HepG2 (cell line): ENCODE results near the gene PRCD. TPM values are rescaled to one million over a fixed set of nuclear protein-coding genes. Genes with fewer than 3 reads are reported as not detected.
A peak's percentile ranks its signal among the peaks of the same experiment; 100 is the strongest.

Experiments
- AKAP8 ChIP-seq: sonication (generic); formaldehyde crosslinking; IDR thresholded peaks from 2 replicates; pipeline ENCODE4 v1.5.1; 2020; ENCODE audit warnings: mild to moderate bottlenecking, missing genetic modification reagents
- HDAC1 ChIP-seq: sonication (generic); formaldehyde crosslinking; IDR thresholded peaks from 2 replicates; pipeline ENCODE4 v1.5.1; 2020; ENCODE audit warnings: mild to moderate bottlenecking, missing genetic modification reagents
- HMGA1 ChIP-seq: sonication (generic); formaldehyde crosslinking; conservative IDR thresholded peaks from 2 replicates; pipeline ENCODE4 v1.4.0; 2020; ENCODE audit warnings: missing genetic modification reagents
- RXRA ChIP-seq: sonication (generic); formaldehyde crosslinking; IDR thresholded peaks from 2 replicates; pipeline ENCODE4 v1.5.1; 2020; ENCODE audit warnings: missing genetic modification reagents
- SOX13 ChIP-seq, 3 experiments: fragments of 450-650 bp in 1 of 3; sonication (generic) in 1 of 3; formaldehyde crosslinking in 1 of 3; IDR thresholded peaks in 2 of 3; conservative IDR thresholded peaks in 1 of 3; 2 replicates each; pipeline versions ENCODE4 v1.5.0 to v1.6.1; 2016 to 2020; ENCODE audit warnings: antibody characterized with exemption in 1 of 3, mild to moderate bottlenecking in 1 of 3, missing compliant biosample characterization in 1 of 3, missing genetic modification reagents in 1 of 3, moderate library complexity in 1 of 3
- TCF12 ChIP-seq, 2 experiments: fragments of 450-650 bp in 1 of 2; sonication (generic) in 1 of 2; formaldehyde crosslinking in 1 of 2; IDR thresholded peaks; 2 replicates each; pipeline versions ENCODE4 v1.6.1 to v1.8.0; 2017 to 2022; ENCODE audit warnings: antibody characterized with exemption in 1 of 2, mild to moderate bottlenecking in 1 of 2, missing genetic modification reagents in 1 of 2, moderate library complexity in 1 of 2
- ZFP62 ChIP-seq: sonication (generic); formaldehyde crosslinking; IDR thresholded peaks from 2 replicates; pipeline ENCODE4 v1.4.0; 2020; ENCODE audit warnings: missing genetic modification reagents
- ZFX ChIP-seq: sonication (generic); formaldehyde crosslinking; IDR thresholded peaks from 2 replicates; pipeline ENCODE4 v1.4.0; 2020; ENCODE audit warnings: mild to moderate bottlenecking, low read depth, missing genetic modification reagents, moderate library complexity
- ZNF138 ChIP-seq: sonication (generic); formaldehyde crosslinking; IDR thresholded peaks from 2 replicates; pipeline ENCODE4 v1.5.0; 2020; ENCODE audit warnings: mild to moderate bottlenecking, low read depth, missing genetic modification reagents
- ZNF260 ChIP-seq: sonication (generic); formaldehyde crosslinking; IDR thresholded peaks from 2 replicates; pipeline ENCODE4 v1.4.0; 2020; ENCODE audit warnings: missing genetic modification reagents, low read depth, mild to moderate bottlenecking, borderline replicate concordance
- ZNF282 ChIP-seq: fragments of 450-650 bp; IDR thresholded peaks from 2 replicates; pipeline ENCODE4 v1.6.1; 2018; ENCODE audit not compliant: partially characterized antibody
- ZNF530 ChIP-seq: sonication (generic); formaldehyde crosslinking; IDR thresholded peaks from 2 replicates; pipeline ENCODE4 v1.5.0; 2020; ENCODE audit warnings: low read depth, mild to moderate bottlenecking, missing genetic modification reagents
- polyA plus RNA-seq, 8 experiments: library from polyadenylated mRNA; depleted of rRNA in 3 of 8; stranded (reverse) in 7 of 8; unstranded in 1 of 8; fragments of >200 nt; fragmentation: Illumina TruSeq in 4 of 8; extraction: Trizol in 4 of 8; gene quantifications; 2 replicates each; pipeline versions ENCODE4 v1.2.1 to v1.2.3, GENCODE V29; 2011 to 2016; ENCODE audit warnings: low read depth in 4 of 8, missing spikeins in 1 of 8, mixed read lengths in 1 of 8; ENCODE audit not compliant: insufficient read depth in 1 of 8
- total RNA-seq, 5 experiments: library from RNA; depleted of rRNA; stranded (reverse); fragments of >200 nt; fragmentation: Illumina TruSeq; extraction: Trizol; gene quantifications; 2 replicates each; pipeline ENCODE4 v1.2.3, GENCODE V29; 2016; ENCODE audit warnings: low read depth in 1 of 5
- TF ChIP-seq, protein P1 (sequence below): sonication (generic); formaldehyde crosslinking; IDR thresholded peaks from 2 replicates; pipeline ENCODE4 v1.8.0; 2022; ENCODE audit warnings: missing genetic modification reagents, low read depth, mild to moderate bottlenecking, borderline replicate concordance
- TF ChIP-seq, protein P2 (sequence below): sonication (generic); formaldehyde crosslinking; IDR thresholded peaks from 2 replicates; pipeline ENCODE4 v1.4.0; 2020; ENCODE audit warnings: missing genetic modification reagents, borderline replicate concordance
- TF ChIP-seq, protein P3 (sequence below): IDR thresholded peaks from 2 replicates; pipeline ENCODE4 v1.6.1; 2016; ENCODE audit warnings: low read depth, borderline replicate concordance
- TF ChIP-seq, protein P4 (sequence below): sonication (generic); formaldehyde crosslinking; IDR thresholded peaks from 2 replicates; pipeline ENCODE4 v1.4.0; 2020; ENCODE audit warnings: missing genetic modification reagents
- TF ChIP-seq, protein P5 (sequence below): sonication (generic); formaldehyde crosslinking; IDR thresholded peaks from 2 replicates; pipeline ENCODE4 v1.8.1; 2023; ENCODE audit warnings: missing genetic modification reagents, mild to moderate bottlenecking, borderline replicate concordance
- TF ChIP-seq, protein P6 (sequence below): sonication (generic); formaldehyde crosslinking; conservative IDR thresholded peaks from 2 replicates; pipeline ENCODE4 v1.8.0; 2022; ENCODE audit warnings: mild to moderate bottlenecking, moderate library complexity, missing genetic modification reagents
- TF ChIP-seq, protein P7 (sequence below): sonication (generic); formaldehyde crosslinking; conservative IDR thresholded peaks from 2 replicates; pipeline ENCODE4 v1.4.0; 2020; ENCODE audit warnings: missing genetic modification reagents

The PRCD gene
- total and polyA plus RNA-seq, 2 of the 13 experiments (the other 11 are each of a cell fraction or from before 2014, with no cell fraction given) = 0.51 TPM; not detected in 1

DNA sequence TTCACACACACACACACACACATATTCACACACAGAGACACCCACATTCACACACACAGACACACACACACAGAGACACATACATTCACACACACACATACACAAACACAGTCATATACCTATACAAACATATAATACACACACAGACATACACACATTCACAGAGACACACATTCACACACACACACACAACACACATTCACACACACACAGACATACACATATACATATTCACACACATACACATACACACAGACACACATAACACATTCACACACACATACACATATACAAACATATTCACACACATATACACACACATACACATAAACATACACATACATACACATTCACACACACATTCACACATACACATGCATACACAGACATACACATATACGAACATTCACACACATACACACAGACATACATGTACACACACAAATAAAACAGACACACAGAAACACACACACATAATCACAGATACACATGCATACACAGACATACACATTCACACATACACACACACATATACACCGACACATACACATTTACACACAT lies 7.9 kb downstream of the PRCD start (continued):
- TF ChIP-seq, protein P1, sequence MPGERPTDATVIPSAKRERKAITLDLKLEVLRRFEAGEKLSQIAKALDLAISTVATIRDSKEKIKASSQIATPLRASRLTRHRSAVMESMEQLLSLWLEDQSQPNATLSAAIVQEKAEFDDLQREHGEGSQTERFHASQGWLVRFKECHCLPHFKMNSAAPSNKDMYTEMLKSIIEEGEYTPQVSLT = no peak
- TF ChIP-seq HDAC1 (CRISPR knock-in tag) = no peak
- TF ChIP-seq TCF12 (IDR thresholded peaks at IDR 0.05) = no peak
- TF ChIP-seq TCF12 (CRISPR knock-in tag; IDR thresholded peaks at IDR 0.05) = no peak
- no peak for TF ChIP-seq HMGA1 (CRISPR knock-in tag)
- peak; percentile 93 for TF ChIP-seq ZNF282
- TF ChIP-seq, protein P2, sequence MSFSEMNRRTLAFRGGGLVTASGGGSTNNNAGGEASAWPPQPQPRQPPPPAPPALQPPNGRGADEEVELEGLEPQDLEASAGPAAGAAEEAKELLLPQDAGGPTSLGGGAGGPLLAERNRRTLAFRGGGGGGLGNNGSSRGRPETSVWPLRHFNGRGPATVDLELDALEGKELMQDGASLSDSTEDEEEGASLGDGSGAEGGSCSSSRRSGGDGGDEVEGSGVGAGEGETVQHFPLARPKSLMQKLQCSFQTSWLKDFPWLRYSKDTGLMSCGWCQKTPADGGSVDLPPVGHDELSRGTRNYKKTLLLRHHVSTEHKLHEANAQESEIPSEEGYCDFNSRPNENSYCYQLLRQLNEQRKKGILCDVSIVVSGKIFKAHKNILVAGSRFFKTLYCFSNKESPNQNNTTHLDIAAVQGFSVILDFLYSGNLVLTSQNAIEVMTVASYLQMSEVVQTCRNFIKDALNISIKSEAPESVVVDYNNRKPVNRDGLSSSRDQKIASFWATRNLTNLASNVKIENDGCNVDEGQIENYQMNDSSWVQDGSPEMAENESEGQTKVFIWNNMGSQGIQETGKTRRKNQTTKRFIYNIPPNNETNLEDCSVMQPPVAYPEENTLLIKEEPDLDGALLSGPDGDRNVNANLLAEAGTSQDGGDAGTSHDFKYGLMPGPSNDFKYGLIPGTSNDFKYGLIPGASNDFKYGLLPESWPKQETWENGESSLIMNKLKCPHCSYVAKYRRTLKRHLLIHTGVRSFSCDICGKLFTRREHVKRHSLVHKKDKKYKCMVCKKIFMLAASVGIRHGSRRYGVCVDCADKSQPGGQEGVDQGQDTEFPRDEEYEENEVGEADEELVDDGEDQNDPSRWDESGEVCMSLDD (CRISPR knock-in tag) = no peak
- TF ChIP-seq ZNF260 (CRISPR knock-in tag) = no peak
- TF ChIP-seq AKAP8 = 0 out of 2 replicates have a peak, but pooled peaks have one; percentile 11
- TF ChIP-seq, protein P3, sequence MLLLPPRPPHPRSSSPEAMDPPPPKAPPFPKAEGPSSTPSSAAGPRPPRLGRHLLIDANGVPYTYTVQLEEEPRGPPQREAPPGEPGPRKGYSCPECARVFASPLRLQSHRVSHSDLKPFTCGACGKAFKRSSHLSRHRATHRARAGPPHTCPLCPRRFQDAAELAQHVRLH (CRISPR knock-in tag) = no peak
- no peak for TF ChIP-seq ZFX (CRISPR knock-in tag)
- TF ChIP-seq, protein P4, sequence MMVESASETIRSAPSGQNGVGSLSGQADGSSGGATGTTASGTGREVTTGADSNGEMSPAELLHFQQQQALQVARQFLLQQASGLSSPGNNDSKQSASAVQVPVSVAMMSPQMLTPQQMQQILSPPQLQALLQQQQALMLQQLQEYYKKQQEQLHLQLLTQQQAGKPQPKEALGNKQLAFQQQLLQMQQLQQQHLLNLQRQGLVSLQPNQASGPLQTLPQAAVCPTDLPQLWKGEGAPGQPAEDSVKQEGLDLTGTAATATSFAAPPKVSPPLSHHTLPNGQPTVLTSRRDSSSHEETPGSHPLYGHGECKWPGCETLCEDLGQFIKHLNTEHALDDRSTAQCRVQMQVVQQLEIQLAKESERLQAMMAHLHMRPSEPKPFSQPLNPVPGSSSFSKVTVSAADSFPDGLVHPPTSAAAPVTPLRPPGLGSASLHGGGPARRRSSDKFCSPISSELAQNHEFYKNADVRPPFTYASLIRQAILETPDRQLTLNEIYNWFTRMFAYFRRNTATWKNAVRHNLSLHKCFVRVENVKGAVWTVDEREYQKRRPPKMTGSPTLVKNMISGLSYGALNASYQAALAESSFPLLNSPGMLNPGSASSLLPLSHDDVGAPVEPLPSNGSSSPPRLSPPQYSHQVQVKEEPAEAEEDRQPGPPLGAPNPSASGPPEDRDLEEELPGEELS (CRISPR knock-in tag) = no peak
- TF ChIP-seq RXRA (CRISPR knock-in tag) = no peak
- TF ChIP-seq, protein P5, sequence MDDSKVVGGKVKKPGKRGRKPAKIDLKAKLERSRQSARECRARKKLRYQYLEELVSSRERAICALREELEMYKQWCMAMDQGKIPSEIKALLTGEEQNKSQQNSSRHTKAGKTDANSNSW (CRISPR knock-in tag) = no peak
- TF ChIP-seq SOX13 (IDR thresholded peaks at IDR 0.05) = no peak
- TF ChIP-seq SOX13 (CRISPR knock-in tag; conservative IDR thresholded peaks at IDR 0.05 in 1 of 2, IDR thresholded peaks at IDR 0.05 in 1 of 2) = no peak
- no peak for TF ChIP-seq ZNF138
- TF ChIP-seq, protein P6, sequence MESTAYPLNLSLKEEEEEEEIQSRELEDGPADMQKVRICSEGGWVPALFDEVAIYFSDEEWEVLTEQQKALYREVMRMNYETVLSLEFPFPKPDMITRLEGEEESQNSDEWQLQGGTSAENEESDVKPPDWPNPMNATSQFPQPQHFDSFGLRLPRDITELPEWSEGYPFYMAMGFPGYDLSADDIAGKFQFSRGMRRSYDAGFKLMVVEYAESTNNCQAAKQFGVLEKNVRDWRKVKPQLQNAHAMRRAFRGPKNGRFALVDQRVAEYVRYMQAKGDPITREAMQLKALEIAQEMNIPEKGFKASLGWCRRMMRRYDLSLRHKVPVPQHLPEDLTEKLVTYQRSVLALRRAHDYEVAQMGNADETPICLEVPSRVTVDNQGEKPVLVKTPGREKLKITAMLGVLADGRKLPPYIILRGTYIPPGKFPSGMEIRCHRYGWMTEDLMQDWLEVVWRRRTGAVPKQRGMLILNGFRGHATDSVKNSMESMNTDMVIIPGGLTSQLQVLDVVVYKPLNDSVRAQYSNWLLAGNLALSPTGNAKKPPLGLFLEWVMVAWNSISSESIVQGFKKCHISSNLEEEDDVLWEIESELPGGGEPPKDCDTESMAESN (CRISPR knock-in tag) = no peak
- TF ChIP-seq, protein P7, sequence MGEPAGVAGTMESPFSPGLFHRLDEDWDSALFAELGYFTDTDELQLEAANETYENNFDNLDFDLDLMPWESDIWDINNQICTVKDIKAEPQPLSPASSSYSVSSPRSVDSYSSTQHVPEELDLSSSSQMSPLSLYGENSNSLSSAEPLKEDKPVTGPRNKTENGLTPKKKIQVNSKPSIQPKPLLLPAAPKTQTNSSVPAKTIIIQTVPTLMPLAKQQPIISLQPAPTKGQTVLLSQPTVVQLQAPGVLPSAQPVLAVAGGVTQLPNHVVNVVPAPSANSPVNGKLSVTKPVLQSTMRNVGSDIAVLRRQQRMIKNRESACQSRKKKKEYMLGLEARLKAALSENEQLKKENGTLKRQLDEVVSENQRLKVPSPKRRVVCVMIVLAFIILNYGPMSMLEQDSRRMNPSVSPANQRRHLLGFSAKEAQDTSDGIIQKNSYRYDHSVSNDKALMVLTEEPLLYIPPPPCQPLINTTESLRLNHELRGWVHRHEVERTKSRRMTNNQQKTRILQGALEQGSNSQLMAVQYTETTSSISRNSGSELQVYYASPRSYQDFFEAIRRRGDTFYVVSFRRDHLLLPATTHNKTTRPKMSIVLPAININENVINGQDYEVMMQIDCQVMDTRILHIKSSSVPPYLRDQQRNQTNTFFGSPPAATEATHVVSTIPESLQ (CRISPR knock-in tag) = no peak
- TF ChIP-seq ZFP62 (CRISPR knock-in tag) = no peak
- no peak for TF ChIP-seq ZNF530
